Measurements from ENCODE around the gene ATP8B1. TPM values are rescaled to one million over a fixed set of nuclear protein-coding genes. Genes with fewer than 3 reads are reported as not detected.
"Not testable (repeated sequence)": the region's sequence is repeated elsewhere in the genome, so short reads cannot be mapped to it uniquely, and the experiment has no call there.

Gene ATP8B1
- total RNA-seq, 8 experiments from 2014 or later = under 0.01 to 16.7 (median 0.81) TPM

GRCh38 chr18:57741273-57741672, 61.8 kb downstream of the ATP8B1 start:
- Histone ChIP-seq H3K27ac (no peak overlapping the region), H3K4me1 (replicated peaks in 1 of 2) (peaks cover 0 to 4% of the 10 kb centered on the region in 2 donors), H3K4me3 (no peak overlapping the region)
- ATAC-seq (replicated peaks in 6 of 8) = no peak
- in situ Hi-C loops (cut with MboI; ENCODE audit: low pct_unique_long_range_greater_than_20kb in 2 of 9, low sequenced_read_pairs in 9 of 9, unreplicated experiment in 9 of 9) = no loop called here
- 75 to 100% (median 93%) methylated on average over 1 to 2 of the region's 2 CpGs; no CpG with 5 or more reads in 4 of the 10 experiments for WGBS, 10 experiments

GRCh38 chr18:57738078-57738477, 65.0 kb downstream of the ATP8B1 start:
- Histone ChIP-seq H3K4me1 (replicated peaks in 1 of 2) (peaks cover 0 to 3% of the 10 kb centered on the region in 2 donors), H3K4me3 (no peak overlapping the region), H3K27ac (no peak overlapping the region)
- in situ Hi-C loops (cut with MboI; ENCODE audit: low pct_unique_long_range_greater_than_20kb in 2 of 9, low sequenced_read_pairs in 9 of 9, unreplicated experiment in 9 of 9) = no loop called here
- whole genome bisulfite sequencing, 10 experiments = 57 to 96% (median 77%) methylated on average over 2 to 4 of the region's 7 CpGs; no CpG with 5 or more reads in 5 of the 10 experiments
- ATAC-seq (replicated peaks in 6 of 8) = no peak

- Histone ChIP-seq H3K4me3 (no peak overlapping the region), H3K27ac (no peak overlapping the region), H3K4me1 (replicated peaks in 1 of 2) (no peaks in the 10 kb centered on the region)
- ATAC-seq (replicated peaks in 6 of 8) = peak in 3 of 8 experiments; percentile 26 to 100 (median 99)
- WGBS, 10 experiments = 13 to 100% (median 75%) methylated on average over 1 to 7 of the region's 8 CpGs
- in situ Hi-C loops (cut with MboI; ENCODE audit: low pct_unique_long_range_greater_than_20kb in 2 of 9, low sequenced_read_pairs in 9 of 9, unreplicated experiment in 9 of 9) = no loop called here
Observed at GRCh38 chr18:57737400-57738060, 65.6 kb downstream of the ATP8B1 start.

DNA sequence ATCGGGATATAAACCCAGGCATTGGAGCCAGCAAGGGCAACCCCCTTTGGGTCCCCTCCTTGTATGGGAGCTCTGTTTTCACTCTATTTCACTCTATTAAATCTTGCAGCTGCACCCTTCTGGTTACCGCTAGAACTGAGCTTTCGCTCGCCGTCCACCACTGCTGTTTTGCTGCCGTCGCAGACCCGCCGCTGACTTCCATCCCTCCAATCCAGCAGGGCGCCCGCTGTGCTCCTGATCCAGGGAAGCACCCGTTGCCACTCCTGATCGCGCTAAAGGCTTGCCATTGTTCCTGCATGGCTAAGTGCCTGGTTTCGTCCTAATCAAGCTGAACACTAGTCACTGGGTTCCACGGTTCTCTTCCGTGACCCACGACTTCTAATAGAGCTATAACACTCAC, 68.1 kb downstream of the ATP8B1 start:
- WGBS, 10 experiments = 89 to 100% (median 100%) methylated on average over 1 to 5 of the region's 18 CpGs; no CpG with 5 or more reads in 4 of the 10 experiments
- H3K27ac ChIP-seq; H3K4me3 ChIP-seq; ATAC-seq (replicated peaks in 6 of 8); in situ Hi-C loops (cut with MboI; ENCODE audit: low pct_unique_long_range_greater_than_20kb in 2 of 9, low sequenced_read_pairs in 9 of 9, unreplicated experiment in 9 of 9); H3K4me1 ChIP-seq (replicated peaks in 1 of 2): not testable (repeated sequence)

DNA sequence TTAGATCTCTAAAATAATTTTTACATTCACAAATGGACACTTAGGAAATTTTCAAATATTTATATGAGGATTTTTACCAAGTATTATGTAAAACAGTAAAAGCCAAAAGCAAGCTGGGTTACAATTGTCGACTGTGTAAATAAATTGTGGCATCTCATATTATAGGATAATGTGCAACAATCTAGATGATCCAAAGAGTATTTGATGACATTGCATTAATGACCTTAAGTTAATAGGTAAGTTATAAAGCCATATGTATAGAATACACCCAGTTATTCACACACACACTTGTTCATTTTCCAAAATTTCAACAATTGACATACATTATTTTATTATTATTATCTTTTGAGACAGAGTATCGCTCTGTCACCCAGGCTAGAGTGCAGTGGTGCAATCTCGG, 69.3 kb downstream of the ATP8B1 start:
- H3K4me1 ChIP-seq (replicated peaks in 1 of 2) = no peaks in the 10 kb centered on the region
- in situ Hi-C loops (cut with MboI; ENCODE audit: low pct_unique_long_range_greater_than_20kb in 2 of 9, low sequenced_read_pairs in 9 of 9, unreplicated experiment in 9 of 9) = no loop called here
- ATAC-seq (replicated peaks in 6 of 8) = no peak
- WGBS, 10 experiments = 83 to 100% (median 100%) methylated on average over 1 to 3 of the region's 3 CpGs; no CpG with 5 or more reads in 2 of the 10 experiments
- H3K27ac ChIP-seq = no peak overlapping the region
- H3K4me3 ChIP-seq = no peak overlapping the region

DNA sequence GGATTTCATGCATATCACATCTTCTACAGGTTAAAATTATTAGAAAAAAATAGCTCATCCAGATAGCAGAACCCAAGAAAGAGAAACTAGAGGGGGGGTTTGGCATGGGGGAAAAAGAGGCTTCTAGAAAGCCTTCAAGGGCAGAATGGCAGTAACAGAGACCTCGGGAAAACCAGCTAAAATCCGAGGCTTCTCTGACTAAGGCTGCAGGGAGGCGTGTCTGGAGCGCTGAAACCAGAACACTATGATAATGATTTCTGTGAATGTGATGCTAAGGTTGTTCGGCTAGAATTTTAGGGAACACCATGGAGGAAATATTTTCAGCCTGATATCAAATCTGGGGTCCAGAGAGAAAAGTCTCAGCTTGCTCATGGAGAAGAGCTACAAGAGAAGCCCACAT, 73.0 kb downstream of the ATP8B1 start:
- Histone ChIP-seq H3K27ac (no peak overlapping the region), H3K4me1 (replicated peaks in 1 of 2) (no peaks in the 10 kb centered on the region), H3K4me3 (no peak overlapping the region)
- ATAC-seq (replicated peaks in 6 of 8) = peak in 1 of 8 experiments; percentile 22
- in situ Hi-C loops (cut with MboI; ENCODE audit: low pct_unique_long_range_greater_than_20kb in 2 of 9, low sequenced_read_pairs in 9 of 9, unreplicated experiment in 9 of 9) = no loop called here
- WGBS, 10 experiments = 20 to 100% (median 83%) methylated on average over 1 to 5 of the region's 5 CpGs; no CpG with 5 or more reads in 3 of the 10 experiments

DNA sequence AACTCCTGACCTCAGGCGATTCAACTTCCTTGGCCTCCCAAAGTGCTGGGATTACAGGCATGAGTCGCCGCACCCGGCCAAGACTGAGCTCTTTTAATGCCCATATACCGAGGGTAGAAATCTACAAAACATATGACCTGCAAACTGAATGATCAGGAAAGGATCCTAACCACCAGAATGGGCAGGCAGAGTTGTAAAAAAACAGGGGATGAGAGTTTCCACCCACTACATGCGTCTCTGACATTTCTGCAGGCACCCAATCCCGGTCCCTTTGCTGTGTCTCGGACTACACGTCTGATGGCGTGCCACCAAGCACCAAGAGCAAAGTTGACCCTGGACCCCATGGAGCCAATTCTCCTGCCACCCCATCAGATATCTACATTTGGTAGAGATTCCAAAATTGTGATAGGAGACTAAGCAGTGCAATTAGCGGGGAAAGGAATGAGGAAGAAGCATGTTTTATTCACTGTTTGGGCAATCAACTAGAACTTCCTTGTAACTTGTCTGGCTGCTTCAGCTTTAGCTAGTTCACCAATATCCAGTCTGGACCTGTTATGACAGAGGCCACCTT, 74.1 kb downstream of the ATP8B1 start:
- Histone ChIP-seq H3K27ac (no peak overlapping the region), H3K4me3 (no peak overlapping the region), H3K4me1 (replicated peaks in 1 of 2) (no peaks in the 10 kb centered on the region)
- WGBS, 10 experiments = 28 to 80% (median 56%) methylated on average over 1 to 9 of the region's 11 CpGs; no CpG with 5 or more reads in 2 of the 10 experiments
- in situ Hi-C loops (cut with MboI; ENCODE audit: low pct_unique_long_range_greater_than_20kb in 2 of 9, low sequenced_read_pairs in 9 of 9, unreplicated experiment in 9 of 9) = no loop called here
- no peak for ATAC-seq (replicated peaks in 6 of 8)

- WGBS, 10 experiments = 30 to 100% (median 69%) methylated on average over 1 to 5 of the region's 6 CpGs
- ATAC-seq (replicated peaks in 6 of 8) = peak in 6 of 8 experiments; percentile 50 to 84 (median 58)
Observed at GRCh38 chr18:57727952-57728807, 74.9 kb downstream of the ATP8B1 start.

DNA sequence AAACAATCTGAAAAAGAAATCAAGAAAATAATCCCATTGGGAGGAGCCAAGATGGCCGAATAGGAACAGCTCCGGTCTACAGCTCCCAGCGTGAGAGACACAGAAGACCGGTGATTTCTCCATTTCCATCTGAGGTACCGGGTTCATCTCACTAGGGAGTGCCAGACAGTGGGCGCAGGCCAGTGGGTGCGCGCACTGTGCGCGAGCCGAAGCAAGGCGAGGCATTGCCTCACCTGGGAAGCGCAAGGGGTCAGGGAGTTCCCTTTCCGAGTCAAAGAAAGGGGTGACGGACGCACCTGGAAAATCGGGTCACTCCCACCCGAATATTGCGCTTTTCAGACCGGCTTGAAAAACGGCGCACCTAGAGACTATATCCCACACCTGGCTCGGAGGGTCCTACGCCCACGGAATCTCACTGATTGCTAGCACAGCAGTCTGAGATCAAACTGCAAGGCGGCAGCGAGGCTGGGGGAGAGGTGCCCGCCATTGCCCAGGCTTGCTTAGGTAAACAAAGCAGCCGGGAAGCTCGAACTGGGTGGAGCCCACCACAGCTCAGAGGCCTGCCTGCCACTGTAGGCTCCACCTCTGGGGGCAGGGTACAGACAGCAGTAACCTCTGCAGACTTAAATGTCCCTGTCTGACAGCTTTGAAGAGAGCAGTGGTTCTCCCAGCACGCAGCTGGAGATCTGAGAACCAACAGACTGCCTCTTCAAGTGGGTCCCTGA, 83.7 kb downstream of the ATP8B1 start:
- ATAC-seq (replicated peaks in 6 of 8); H3K4me1 ChIP-seq (replicated peaks in 1 of 2); H3K4me3 ChIP-seq; H3K27ac ChIP-seq; in situ Hi-C loops (cut with MboI; ENCODE audit: low pct_unique_long_range_greater_than_20kb in 2 of 9, low sequenced_read_pairs in 9 of 9, unreplicated experiment in 9 of 9): not testable (repeated sequence)
- WGBS, 10 experiments = 94 to 100% methylated on average over 3 of the region's 31 CpGs; no CpG with 5 or more reads in 8 of the 10 experiments

More at GRCh38 chr18:57727952-57728807, 74.9 kb downstream of the ATP8B1 start:
- in situ Hi-C loops (cut with MboI; ENCODE audit: low pct_unique_long_range_greater_than_20kb in 2 of 9, low sequenced_read_pairs in 9 of 9, unreplicated experiment in 9 of 9) = no loop called here
- Histone ChIP-seq H3K27ac (no peak overlapping the region), H3K4me3 (no peak overlapping the region), H3K4me1 (replicated peaks in 1 of 2) (no peaks in the 10 kb centered on the region)

DNA sequence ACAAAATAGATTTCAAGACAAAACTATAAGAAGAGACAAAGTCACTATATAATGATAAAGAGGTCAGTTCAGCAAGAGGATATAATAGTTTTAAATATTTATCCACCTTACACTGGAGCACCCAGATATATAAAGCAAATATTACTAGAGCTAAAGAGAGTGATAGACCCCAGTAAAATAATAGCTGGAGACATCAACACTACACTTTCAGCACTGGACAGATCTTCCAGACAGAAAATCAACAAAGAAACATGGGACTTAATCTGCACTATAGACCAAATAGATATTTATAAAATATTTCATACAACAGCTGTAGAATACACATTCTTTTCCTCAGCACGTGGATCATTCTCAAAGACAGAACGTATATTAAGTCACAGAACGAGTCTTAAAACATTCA, 86.6 kb downstream of the ATP8B1 start:
- in situ Hi-C loops (cut with MboI; ENCODE audit: low pct_unique_long_range_greater_than_20kb in 2 of 9, low sequenced_read_pairs in 9 of 9, unreplicated experiment in 9 of 9) = no loop called here
- WGBS, 10 experiments = 72 to 100% (median 96%) methylated on average over 1 to 3 of the region's 3 CpGs; no CpG with 5 or more reads in 1 of the 10 experiments

GRCh38 chr18:57715671-57716070, 87.4 kb downstream of the ATP8B1 start:
- Histone ChIP-seq H3K4me1 (replicated peaks in 1 of 2) (no peaks in the 10 kb centered on the region), H3K27ac (no peak overlapping the region), H3K4me3 (no peak overlapping the region)
- 44 to 100% (median 82%) methylated on average over 1 of the region's 1 CpG; no CpG with 5 or more reads in 1 of the 10 experiments for WGBS, 10 experiments
- no peak for ATAC-seq (replicated peaks in 6 of 8)
- in situ Hi-C loops (cut with MboI; ENCODE audit: low pct_unique_long_range_greater_than_20kb in 2 of 9, low sequenced_read_pairs in 9 of 9, unreplicated experiment in 9 of 9) = no loop called here

More for the DNA sequence above, 86.6 kb downstream of the ATP8B1 start:
- no peak for ATAC-seq (replicated peaks in 6 of 8)
- H3K27ac ChIP-seq = no peak overlapping the region
- no peaks in the 10 kb centered on the region for H3K4me1 ChIP-seq (replicated peaks in 1 of 2)
- no peak overlapping the region for H3K4me3 ChIP-seq

DNA sequence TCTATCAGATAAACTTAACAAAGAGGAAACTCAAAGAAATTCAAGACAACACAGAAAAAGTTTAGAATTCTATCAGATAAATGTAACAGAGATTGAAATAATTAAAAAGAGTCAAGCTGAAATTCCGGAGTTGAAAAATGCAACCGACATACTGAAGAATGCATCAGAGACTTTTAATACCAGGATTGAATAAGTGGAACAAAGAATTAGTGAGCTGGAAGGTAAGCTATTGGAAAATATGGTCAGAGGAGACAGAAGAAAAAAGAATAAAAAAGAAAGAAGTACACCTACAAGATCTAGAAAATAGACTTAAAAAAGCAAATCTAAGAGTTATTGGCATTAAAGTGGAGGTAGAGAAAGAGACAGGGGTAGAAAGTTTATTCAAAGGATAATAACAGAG, 88.0 kb downstream of the ATP8B1 start:
- Histone ChIP-seq H3K4me1 (replicated peaks in 1 of 2) (no peaks in the 10 kb centered on the region), H3K4me3 (no peak overlapping the region), H3K27ac (no peak overlapping the region)
- 40 to 100% (median 96%) methylated on average over 2 of the region's 2 CpGs; no CpG with 5 or more reads in 1 of the 10 experiments for WGBS, 10 experiments
- no peak for ATAC-seq (replicated peaks in 6 of 8)
- in situ Hi-C loops (cut with MboI; ENCODE audit: low pct_unique_long_range_greater_than_20kb in 2 of 9, low sequenced_read_pairs in 9 of 9, unreplicated experiment in 9 of 9) = no loop called here

All from motor neuron (in vitro differentiated cells).